ENCODE results near the gene OPCML. TPM values are rescaled to one million over a fixed set of nuclear protein-coding genes. Genes with fewer than 3 reads are reported as not detected.

OPCML gene
- polyA plus RNA-seq, 5 donors = 0.76 to 4.7 (median 1.5) TPM

DNA sequence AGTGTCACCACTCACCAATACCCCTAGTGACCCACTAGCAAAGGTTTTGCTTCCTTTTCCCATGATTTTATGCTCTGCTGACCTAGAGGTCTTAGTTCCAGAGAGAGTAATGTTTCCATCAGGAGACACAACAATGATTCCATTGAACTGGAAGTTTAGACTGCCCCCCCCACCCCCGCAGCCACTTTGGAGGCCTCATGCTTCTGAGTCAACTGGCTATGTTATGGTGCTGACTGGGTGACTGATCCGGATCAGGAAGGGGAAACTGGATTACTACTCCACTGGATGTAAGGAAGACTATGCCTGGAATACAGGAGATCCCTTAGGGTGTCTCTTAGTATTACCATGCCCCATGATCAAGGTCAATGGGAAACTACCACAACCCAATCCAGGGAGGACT is 633.6 kb downstream of the OPCML start:
- DNase-seq = no peak

DNA sequence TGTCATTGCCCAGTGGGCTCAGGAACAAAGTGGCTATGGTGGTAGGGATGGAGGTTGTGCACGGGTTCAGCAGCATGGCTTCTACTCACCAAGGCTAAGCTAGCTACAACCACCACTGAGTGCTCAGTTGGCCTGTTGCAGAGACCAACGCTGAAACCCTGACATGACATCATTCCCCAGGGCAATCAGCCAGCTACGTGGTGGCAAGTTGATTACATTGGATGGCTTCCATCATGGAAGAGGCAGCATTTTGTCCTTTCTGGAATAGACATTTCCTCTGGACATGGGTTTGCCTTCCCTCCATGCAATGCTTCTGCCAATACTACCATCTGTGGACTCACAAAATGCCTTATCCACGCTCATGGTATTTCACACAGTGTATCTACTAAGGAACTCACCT is 634.3 kb downstream of the OPCML start:
- DNase-seq = no peak

GRCh38 chr11:132895340-132895739 is 637.0 kb downstream of the OPCML start:
- DNase-seq = no peak

- DNase-seq = no peak
Measured at GRCh38 chr11:132894606-132895005, 637.7 kb downstream of the OPCML start.

- no peak for DNase-seq
Measured at GRCh38 chr11:132892876-132893275, 639.4 kb downstream of the OPCML start.

GRCh38 chr11:132888226-132888625 is 644.1 kb downstream of the OPCML start:
- DNase-seq = no peak

DNA sequence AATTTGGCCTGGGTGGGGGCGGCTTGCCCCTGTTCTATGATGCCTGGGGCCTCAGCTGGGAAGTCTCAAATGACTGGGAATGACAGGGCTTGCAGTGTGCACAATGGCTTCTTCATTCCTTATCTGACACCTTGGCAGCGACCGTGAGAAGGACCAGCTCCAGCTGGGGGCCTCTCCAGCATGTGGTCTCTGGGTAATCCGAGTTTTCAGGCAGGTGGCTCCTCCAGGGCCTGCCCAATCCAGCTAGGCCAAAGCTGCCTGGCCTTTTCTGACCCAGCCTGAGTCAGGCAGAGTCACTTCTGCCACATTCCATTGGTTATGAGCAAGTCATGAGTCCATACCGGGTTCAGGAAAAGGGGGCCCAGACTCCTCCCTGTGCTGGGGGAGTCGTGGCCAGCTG is 646.0 kb downstream of the OPCML start:
- DNase-seq = no peak

DNA sequence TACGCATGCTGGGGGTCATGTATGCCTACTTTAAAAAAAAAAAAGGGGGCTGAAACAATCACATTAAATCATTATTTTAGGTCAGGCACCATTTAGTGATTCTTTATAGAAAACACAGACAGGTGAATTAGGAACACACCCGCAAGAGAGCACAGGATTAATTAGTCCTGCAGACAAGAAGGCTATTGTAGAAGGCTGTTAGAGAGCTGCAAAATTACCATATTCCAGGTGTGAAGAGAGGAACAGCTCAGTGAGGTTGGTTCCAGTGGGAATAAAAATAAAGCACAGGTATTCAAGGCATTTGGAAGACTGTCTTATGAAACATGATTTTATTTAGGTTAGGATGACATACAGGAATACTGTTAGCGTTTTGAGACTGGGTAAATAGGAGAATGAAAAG is 649.1 kb downstream of the OPCML start:
- no peak for DNase-seq

- DNase-seq = no peak
Measured at GRCh38 chr11:132881622-132882021, 650.7 kb downstream of the OPCML start.

GRCh38 chr11:132878111-132878510 is 654.2 kb downstream of the OPCML start:
- DNase-seq = no peak

GRCh38 chr11:132876705-132877104 is 655.6 kb downstream of the OPCML start:
- no peak for DNase-seq

GRCh38 chr11:132876239-132876638 is 656.1 kb downstream of the OPCML start:
- no peak for DNase-seq

DNA sequence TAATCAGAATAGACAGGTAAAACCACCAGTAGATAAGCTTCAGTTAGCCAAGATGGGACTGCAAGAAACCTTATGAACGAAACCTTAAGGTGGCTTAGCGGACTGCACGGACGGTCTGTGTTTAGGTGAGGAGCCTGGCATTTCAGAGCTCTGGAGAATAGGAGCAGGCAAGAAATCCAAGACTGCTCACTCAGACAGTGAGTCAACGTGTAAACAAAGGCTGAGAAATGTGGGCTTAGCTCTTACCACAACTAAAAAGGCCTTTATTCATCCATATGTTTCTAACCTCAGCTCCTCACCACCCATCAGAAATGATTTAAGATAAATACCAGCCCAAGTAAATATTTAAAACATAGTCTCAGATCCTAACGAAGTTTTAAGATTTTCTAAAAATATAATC is 657.7 kb downstream of the OPCML start:
- no peak for DNase-seq

- DNase-seq = no peak
Measured at GRCh38 chr11:132873841-132874240, 658.5 kb downstream of the OPCML start.

DNA sequence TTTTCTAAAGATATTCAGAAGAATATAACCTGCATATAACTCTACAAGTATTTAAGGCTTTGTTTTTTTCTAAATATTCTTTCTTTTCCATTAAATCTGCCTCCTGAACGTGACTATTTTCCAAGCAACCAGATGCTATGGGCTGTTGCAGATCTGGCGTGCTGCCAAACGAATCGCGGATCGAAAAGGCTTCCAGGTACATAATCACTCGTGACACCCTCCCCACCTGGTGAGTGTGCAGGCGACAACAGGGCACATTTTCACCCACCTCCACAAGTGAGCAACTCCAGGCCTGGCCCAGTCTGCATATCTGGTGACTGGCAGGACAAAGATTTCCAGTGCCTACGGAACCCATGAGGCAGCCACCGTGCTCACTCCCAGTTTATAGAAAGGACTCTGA is 660.1 kb downstream of the OPCML start:
- DNase-seq = no peak

- DNase-seq = no peak
Measured at GRCh38 chr11:132866783-132867545, 665.3 kb downstream of the OPCML start.

- DNase-seq = peak; percentile 51 to 58
Measured at GRCh38 chr11:132865623-132866022, 666.7 kb downstream of the OPCML start.

- DNase-seq = no peak
Measured at GRCh38 chr11:132864811-132865576, 667.3 kb downstream of the OPCML start.

GRCh38 chr11:132862933-132863332 is 669.4 kb downstream of the OPCML start:
- DNase-seq = no peak

DNA sequence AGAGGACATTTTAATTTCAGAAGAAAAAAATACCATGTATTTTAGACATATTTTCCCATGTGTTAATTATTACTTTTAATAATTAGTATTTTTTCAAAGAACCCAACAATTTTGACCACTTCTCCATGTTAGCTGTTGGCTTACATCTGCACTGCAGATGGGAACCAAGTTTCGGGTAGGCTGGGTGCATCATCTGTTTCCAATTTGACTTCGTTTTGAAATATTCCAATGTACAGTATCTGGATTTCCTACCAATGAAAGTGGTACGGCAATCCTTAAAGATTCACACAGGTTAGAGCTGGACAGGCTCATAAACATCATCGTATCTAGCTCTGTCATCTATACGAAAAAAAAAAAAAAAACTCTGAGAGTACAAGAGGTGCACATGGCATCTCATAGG is 670.2 kb downstream of the OPCML start:
- no peak for DNase-seq

GRCh38 chr11:132859306-132859705 is 673.0 kb downstream of the OPCML start:
- DNase-seq = no peak

DNA sequence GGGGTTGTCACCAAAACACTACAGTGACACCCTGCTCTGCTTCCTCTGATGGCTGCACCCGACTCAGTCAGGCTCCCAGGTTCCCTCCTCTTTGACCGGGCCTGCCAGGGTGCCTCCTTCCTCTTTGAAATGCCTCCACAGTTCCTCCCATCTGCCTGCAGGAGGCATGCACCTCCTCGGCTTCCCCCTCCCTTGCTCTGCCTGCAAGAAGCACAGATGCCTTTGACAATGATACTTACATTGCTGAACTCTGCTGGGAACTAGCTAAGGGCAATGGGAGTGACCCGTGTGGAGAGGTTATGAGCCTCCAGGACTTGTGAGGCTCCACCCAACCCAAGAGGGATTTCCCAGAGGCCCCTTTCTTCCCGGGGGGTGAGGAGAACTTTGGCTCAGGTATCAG is 674.1 kb downstream of the OPCML start:
- DNase-seq = no peak

DNA sequence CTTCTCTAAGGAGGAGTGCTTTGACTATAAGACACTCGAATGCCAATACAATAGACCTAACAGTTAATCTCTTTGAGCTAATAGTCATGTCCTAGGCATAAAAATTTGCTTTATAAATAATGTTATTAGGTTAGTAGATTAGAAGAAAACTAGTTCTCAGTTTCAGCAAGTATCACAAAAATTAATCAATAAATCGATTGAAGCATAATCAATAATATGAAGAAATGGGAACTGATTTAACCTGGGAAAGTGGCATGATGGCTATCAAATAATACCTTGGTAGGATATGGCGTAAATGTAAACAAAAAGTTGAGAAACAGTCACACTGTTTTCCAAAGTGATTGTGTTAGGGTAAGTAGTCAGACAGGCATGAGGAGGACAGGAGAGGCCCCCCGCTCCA is 676.3 kb downstream of the OPCML start:
- no peak for DNase-seq

All from right lung (tissue), 5 donors.